Tongue (tissue), 3 donors: ENCODE data around the gene WDR26. TPM values are rescaled to one million over a fixed set of nuclear protein-coding genes. Genes with fewer than 3 reads are reported as not detected.

Experiments used
- DNase-seq: peaks from one replicate; pipeline ENCODE4 v3.0.0-alpha.2; 2015
- small RNA-seq: library from RNA; depleted of rRNA; stranded (forward); fragments of <200 nt; gene quantifications from one replicate; pipeline ENCODE3, GENCODE V24; 2014; ENCODE audit warnings: low replicate concordance
- total RNA-seq: library from RNA; depleted of rRNA; stranded (reverse); fragments of >200 nt; gene quantifications from one replicate; pipeline ENCODE4 v1.2.3, GENCODE V29; 2014

WDR26 gene
- total RNA-seq, 1 donor from 2014 or later = 86.1 TPM

GRCh38 chr1:224348137-224348536, 86.5 kb downstream of the WDR26 start:
- no peak for DNase-seq

GRCh38 chr1:224343679-224344078, 90.9 kb downstream of the WDR26 start:
- DNase-seq = no peak

- DNase-seq = peak; percentile 5
These were observed 93.9 kb downstream of the WDR26 start for GRCh38 chr1:224340453-224341384.

- no peak for DNase-seq
These were observed 95.1 kb downstream of the WDR26 start for GRCh38 chr1:224339442-224340033.

GRCh38 chr1:224338150-224338838, 96.3 kb downstream of the WDR26 start:
- DNase-seq = no peak

Small RNA genes lying within 50 kb of the gene (small RNA-seq; reads per million reads assigned to genes)
- 0.29 reads per million, percentile 50 among the genes with 10 or more reads in this experiment for gene MIR4742

Other genes starting within 250 kb of the WDR26 start
- 48.3 TPM for gene NVL, start 104.6 kb downstream of the WDR26 start, total RNA-seq
- gene CNIH4, start 77.9 kb downstream of the WDR26 start, total RNA-seq = 19.8 TPM
- gene CNIH3, start 181.5 kb upstream of the WDR26 start, total RNA-seq = 2.6 TPM